NCI-H2081 (cell line): ENCODE results near the gene SHISAL2A.

Experiments
- DNase-seq, 2 experiments: peaks; one replicate each; lab custom pipeline; 2025; lab: John Stamatoyannopoulos, UW

SHISAL2A gene

DNA sequence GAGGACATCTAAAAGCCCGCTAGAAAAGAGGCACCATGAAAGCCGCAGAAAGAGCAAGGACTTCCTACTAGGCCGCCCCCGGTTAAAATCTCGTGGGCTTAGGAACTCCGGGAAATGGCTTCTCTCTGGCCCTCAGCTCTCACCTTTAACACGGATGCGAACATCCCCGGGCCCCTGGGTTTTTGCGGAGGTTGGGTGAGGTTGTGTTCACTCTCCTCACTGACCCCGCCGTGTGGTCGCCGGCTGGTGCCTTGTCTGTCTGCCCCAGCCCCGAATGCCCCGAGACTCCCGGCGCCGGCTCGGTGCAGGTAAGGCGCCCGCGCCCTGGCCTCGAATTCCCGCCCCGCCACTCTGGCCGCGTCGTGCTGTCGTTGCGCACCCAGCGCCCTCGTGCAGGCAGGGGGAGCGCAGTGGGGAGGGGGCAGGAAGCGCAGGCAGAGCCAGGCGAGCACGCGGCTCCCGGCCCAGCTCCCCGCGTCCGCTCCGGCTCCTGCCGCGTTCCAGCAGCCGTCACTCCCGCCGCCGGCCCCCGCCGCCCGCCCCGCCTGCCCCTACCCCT is at the start of gene SHISAL2A:
SHISAL2A (plus strand) TSS at position 437 of the 559 bp plus-strand sequence. CDS start 326 bp downstream, outside the sequence.
- DNase-seq, result no peak

- no peak for DNase-seq
Measured at GRCh38 chr1:52585474-52585873, 47.5 kb upstream of the SHISAL2A start.

DNA sequence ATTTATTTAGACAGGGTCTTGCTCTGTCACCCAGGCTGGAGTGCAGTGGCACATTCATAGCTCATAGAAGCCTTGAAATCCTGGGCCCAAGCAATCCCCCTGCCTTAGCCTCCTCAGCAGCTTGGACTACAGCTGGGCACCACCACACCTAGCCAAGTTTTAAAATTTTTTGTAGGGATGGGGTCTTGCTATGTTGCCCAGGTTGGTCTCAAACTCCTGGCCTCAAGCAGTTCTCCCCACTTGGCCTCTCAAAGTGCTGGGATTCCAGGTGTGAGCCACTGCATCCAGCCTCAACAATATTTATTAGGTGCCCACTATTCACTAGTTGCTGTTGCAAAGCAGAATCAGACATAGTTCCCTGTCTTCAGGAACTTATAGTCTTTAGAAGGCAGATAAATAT is 44.9 kb upstream of the SHISAL2A start:
- no peak for DNase-seq

GRCh38 chr1:52588535-52588934 is 44.4 kb upstream of the SHISAL2A start:
- no peak for DNase-seq

DNA sequence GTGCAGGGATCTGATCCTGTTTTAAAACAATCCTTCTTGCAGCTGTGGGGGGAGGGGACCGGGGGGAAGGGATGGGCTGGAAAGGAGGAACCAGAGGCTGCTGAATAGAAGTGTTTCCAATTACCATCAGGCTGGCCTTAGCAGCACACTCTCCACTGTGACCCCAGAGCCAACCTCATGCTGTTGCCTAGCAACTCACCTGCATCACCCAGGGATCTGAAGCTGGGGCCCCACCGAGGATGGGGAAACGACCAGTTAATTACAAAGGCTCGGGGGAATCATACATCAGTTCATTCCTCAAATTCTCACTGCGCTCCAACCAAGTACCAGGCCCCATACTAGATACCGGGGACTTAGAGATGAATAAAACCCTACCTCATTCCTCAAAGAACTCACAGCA is 42.7 kb upstream of the SHISAL2A start:
- no peak for DNase-seq

DNA sequence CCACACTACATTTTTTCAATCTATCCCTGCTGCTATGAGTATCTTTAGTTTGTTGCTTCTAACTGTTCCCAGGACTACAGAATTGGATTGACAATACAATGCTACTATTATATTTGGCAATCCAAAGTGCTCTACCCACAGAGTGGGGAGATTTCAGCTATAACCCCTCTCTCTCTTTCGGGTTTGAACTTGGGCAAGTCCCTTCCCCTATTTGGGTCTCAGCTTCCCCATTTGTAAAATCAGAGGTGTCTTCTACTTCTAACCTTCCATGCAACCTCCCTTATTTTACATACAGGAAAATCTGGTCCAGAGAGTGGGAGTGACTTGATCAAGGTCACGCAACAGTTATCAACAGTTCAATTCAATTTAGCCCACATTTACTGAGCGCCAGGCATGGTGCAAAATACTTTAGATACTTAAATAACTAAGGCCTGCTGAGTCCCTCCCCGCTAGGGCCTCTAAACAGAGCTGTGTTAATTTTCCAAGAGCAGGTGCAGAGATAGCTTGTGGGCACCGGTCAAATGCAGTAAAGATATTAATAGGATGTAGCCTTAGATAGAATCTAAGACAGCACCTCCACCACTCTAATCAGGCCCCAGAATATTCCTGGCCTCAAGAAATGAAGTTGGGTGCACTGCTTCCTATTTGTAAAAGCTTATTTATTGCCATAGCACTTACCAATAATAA is 40.2 kb upstream of the SHISAL2A start:
- DNase-seq, result no peak

DNA sequence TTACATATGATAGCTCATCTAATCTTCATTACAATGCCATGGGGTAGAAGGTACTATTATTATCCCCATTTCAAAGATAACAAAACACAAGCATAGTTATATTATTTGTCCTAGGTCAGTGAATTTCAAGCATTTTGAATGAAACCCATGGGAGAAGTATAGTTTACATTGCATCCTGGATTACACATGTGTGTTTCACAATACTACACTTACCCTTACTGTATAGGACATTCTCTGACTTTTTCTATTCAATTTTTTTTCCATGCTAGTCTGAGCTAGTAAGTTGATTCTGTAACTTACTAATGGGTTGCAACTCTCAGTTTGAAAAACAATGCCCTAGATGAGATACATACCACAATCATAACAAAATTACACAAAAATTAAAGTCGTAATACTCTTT is 39.5 kb upstream of the SHISAL2A start:
- no peak for DNase-seq

- no peak for DNase-seq
Measured at GRCh38 chr1:52595061-52595460, 37.9 kb upstream of the SHISAL2A start.

- no peak for DNase-seq
Measured at GRCh38 chr1:52597912-52598311, 35.1 kb upstream of the SHISAL2A start.

GRCh38 chr1:52598729-52599128 is 34.2 kb upstream of the SHISAL2A start:
- no peak for DNase-seq

DNA sequence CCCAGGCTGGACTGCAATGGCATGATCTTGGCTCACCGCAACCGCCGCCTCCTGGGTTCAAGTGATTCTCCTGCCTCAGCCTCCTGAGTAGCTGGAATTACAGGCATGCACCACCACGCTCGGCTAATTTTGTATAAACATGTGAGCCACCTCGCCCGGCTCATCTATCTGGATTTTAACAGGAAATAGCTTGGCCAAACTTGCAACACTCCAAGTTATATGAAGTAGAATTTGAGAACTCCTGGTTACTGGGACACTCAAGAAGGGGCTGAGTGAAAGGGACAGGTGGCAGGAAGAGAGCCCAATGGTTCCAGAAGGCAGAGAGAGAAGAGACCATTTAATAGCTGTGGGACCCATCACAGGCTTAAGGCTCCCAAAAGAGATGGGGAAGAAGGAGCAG is 33.7 kb upstream of the SHISAL2A start:
- no peak for DNase-seq

DNA sequence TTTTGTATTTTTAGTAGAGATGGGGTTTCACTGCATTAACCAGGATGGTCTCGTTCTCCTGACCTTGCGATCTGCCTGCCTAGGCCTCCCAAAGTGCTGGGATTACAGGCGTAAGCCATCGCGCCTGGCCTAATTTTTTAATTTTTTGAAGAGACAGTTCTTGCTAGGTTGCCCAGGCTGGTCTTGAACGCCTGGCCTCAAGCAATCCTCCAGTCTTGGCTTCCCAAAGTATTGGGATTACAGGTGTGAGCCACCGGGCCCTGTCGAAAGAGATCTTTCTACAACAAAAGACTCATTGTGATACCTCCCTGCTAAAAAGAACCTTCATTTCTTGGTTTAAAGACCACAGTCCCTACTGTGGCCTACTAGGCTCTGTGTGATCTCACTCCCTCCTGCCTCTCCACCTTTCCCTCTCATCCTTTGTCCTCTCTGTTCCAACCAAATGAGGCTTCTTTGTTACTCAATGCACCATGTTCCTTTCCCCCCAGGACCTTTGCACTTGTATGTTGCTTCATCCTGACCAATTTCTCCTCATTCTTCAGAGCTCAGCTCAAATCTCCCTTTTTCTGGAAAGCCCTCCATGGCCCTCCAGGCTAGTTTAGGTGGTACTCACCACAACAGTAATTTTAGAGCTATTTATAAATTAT is 32.3 kb upstream of the SHISAL2A start:
- DNase-seq, result no peak

GRCh38 chr1:52601519-52601918 is 31.4 kb upstream of the SHISAL2A start:
- no peak for DNase-seq

DNA sequence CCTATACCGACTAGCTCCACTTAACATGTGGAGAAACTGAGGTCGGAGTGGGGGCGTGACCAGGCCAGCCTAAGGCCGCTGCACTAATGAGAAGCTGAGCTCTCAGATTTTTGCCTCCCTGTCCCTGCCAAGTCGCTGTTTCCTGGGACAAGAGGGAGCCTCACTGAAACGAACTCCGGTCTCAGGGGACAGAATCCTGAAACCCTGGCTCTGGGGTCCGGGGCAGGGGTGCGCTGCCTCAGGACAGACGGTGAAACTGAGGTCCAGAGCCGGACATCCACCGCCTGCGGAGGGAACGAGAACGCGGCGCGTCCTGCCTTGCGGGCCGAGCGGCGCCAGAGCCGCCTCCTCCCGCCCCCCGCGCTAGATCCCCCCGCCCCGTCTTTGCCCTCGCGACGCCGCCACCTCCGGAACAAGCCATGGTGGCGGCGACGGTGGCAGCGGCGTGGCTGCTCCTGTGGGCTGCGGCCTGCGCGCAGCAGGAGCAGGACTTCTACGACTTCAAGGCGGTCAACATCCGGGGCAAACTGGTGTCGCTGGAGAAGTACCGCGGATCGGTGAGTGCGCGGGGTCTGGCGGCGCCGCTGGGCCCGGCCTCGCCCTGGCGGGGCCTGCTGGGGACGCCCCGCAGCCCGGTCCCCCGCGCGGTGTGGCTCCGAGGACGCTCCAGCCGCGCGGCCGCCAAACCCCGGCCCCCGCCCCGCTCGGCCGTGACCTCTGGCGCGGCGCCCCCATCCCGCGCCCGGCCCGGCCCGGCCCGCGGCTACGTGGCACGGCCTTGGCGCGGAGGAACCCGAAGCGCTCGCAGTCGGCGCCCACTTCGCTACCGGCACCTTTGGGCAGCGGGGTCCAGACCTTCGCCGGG is 30.7 kb upstream of the SHISAL2A start, which contains the start of gene GPX7:
GPX7 (plus strand) TSS at position 381 of the 865 bp plus-strand sequence; CDS start at position 420, 39 bp downstream.
- peak; percentile 9 to 40 for DNase-seq

DNA sequence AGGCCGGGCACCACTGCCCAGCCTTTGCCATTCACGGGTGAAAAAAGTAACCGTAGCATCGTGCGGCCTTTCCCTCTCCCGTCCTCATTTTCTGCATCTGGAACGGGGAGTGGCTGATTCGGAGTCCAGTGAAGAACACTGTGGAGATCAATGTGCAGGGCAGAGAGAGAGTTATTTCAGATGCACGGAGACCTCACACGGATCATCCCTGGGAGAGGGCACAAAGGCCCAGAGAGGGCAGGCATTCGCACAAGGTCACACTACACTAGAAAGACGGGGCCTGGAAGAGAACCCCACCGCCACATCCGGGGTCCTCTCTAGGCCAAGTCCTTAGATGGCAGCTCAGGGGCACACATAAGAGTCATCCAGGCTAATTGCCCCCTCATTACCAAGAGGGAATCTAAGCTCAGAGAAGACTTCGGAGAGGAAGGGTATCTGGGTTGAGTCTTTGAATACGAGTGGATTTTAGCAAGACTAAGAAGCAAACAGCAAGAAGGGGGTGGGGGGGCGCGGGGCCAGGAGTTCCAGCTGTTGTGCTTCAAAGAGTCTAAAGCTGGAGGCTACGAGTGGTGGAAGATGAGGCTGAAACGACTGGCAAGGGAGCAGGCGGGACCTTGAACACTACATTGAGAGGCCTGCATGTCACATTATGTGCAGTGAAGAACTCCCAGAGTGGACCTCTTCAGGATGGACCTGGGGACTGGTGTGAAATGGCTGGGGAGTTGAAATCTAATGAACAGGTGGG is 29.9 kb upstream of the SHISAL2A start:
- no peak for DNase-seq

- no peak for DNase-seq
Measured at GRCh38 chr1:52603630-52604029, 29.3 kb upstream of the SHISAL2A start.

GRCh38 chr1:52604063-52604770 is 28.8 kb upstream of the SHISAL2A start:
- no peak for DNase-seq

DNA sequence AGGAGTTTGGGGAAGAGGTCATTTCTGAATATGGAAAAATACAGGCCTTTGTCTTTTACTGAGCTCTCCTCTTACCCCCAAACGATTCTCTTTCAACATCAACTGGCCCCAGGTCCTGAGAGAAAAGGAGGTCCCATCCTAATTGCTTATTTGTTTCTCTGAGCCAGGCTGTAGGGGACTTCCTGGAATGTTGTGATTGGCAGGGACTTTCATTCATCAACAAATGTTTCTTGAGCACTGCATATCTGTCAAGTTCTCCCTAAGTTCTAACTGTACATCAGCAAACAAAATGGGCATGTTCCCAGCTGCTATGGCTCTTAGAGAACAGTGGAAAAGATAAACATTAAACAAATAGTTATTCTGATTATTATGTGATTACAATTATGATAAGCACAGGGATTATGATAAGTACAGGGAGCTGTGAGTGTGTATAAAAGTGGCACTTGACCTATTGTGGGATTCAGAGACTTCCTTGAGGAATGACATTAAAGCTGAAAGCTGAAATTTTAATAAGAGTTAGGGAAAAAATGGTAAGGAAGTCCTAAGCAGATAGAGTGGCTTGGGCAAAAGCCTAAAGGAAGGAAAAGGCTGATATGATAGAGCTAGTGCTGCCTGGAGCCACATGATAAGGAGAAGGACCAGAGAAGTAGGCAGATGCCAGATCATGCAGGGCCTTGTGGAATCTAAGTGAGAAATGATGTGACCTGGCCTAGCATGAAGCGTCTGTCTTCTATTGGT is 19.2 kb upstream of the SHISAL2A start:
- DNase-seq, result no peak

DNA sequence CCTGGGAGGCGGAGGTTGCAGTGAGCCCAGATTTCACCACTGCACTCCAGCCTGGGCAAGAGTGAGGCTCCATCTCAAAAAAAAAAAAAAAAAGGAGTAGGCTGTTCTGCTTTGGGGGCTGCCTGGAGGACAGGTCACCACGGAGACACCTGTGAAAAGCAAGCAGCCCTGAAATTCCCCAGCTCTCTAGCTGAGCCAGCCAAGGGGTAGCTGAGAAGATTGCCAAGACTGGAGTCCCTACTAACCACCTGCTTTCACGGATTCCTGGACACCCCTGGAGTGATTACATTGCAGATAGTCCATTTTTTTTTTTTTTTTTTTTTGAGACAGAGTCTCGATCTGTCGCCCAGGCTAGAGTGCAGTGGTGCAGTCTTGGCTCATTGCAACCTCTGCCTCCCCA is 18.3 kb upstream of the SHISAL2A start:
- DNase-seq, result no peak

DNA sequence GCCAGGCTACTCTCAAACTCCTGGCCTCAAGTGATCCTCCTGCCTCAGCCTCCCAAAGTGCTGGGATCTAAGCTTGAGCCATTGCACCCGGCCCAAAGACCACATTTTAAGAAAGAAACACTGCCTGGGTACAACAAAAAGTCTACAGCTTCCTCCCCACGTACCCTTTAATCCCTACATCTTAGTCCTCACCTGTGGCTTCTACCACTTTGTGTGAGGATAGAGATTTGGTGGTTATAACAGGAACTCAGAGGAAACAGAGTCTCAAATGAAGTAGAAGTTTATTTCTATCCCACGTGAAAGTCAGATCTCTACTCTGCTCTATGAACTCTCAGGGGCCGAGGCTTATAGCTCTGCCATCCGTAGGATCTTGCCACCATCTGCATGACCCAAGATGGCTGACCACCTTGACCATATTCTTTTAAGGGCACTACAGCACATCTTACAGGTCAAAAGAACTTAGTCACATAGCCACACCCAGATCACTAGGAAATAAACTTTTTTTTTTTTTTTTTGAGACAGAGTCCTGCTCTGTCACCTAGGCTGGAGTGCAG is 17.4 kb upstream of the SHISAL2A start:
- no peak for DNase-seq
